NCI-H146 (cell line): ENCODE results near the gene TLL1.

Experiments used
- DNase-seq: peaks from one replicate; lab custom pipeline; 2025; lab: John Stamatoyannopoulos, UW

Gene TLL1

GRCh38 chr4:165872461-165873297 is at the start of gene TLL1:
Gene TLL1, plus strand, starts transcription at chr4:165873237. Its CDS starts 668 bp downstream, at chr4:165873905.
- peak; percentile 85 for DNase-seq

- no peak for DNase-seq
These were observed 46.9 kb upstream of the TLL1 start for GRCh38 chr4:165826166-165826565.

GRCh38 chr4:165827018-165827417 is 46.0 kb upstream of the TLL1 start:
- no peak for DNase-seq

- DNase-seq = no peak
These were observed 44.1 kb upstream of the TLL1 start for GRCh38 chr4:165828928-165829327.

GRCh38 chr4:165834116-165834515 is 38.9 kb upstream of the TLL1 start:
- DNase-seq = peak; percentile 47

- DNase-seq = no peak
These were observed 34.5 kb upstream of the TLL1 start for GRCh38 chr4:165838575-165838974.

GRCh38 chr4:165839615-165840333 is 33.3 kb upstream of the TLL1 start:
- peak; percentile 40 for DNase-seq

GRCh38 chr4:165842684-165843083 is 30.4 kb upstream of the TLL1 start:
- peak; percentile 27 for DNase-seq

- DNase-seq = no peak
These were observed 28.9 kb upstream of the TLL1 start for GRCh38 chr4:165844161-165844560.

GRCh38 chr4:165851256-165851655 is 21.8 kb upstream of the TLL1 start:
- DNase-seq = no peak

- DNase-seq = no peak
These were observed 17.8 kb upstream of the TLL1 start for GRCh38 chr4:165855191-165855590.

GRCh38 chr4:165861363-165861762 is 11.7 kb upstream of the TLL1 start:
- DNase-seq = no peak

- peak; percentile 59 for DNase-seq
These were observed 8.8 kb upstream of the TLL1 start for GRCh38 chr4:165864271-165864670.

GRCh38 chr4:165866019-165866650 is 6.9 kb upstream of the TLL1 start:
- DNase-seq = peak; percentile 33

GRCh38 chr4:165867961-165868360 is 5.1 kb upstream of the TLL1 start:
- no peak for DNase-seq

- peak; percentile 76 for DNase-seq
These were observed 448 bp downstream of the TLL1 start for GRCh38 chr4:165873298-165874071.

GRCh38 chr4:165874072-165874790 is 1.2 kb downstream of the TLL1 start:
- peak; percentile 77 for DNase-seq

- DNase-seq = peak; percentile 80
These were observed 1.8 kb downstream of the TLL1 start for GRCh38 chr4:165874791-165875371.

GRCh38 chr4:165875446-165875845 is 2.4 kb downstream of the TLL1 start:
- DNase-seq = no peak

GRCh38 chr4:165877286-165877685 is 4.2 kb downstream of the TLL1 start:
- peak; percentile 14 for DNase-seq

GRCh38 chr4:165879641-165880040 is 6.6 kb downstream of the TLL1 start:
- no peak for DNase-seq
